H9 (cell line): ENCODE measurements around the gene TMEM202. TPM values are rescaled to one million over a fixed set of nuclear protein-coding genes. Genes with fewer than 3 reads are reported as not detected.
A peak's percentile ranks its signal among the peaks of the same experiment; 100 is the strongest.

ENCODE experiments used
- DNase-seq: peaks from one replicate; pipeline ENCODE4 v3.0.0-alpha.2; 2017
- H2AFZ ChIP-seq: one replicate; pipeline ENCODE4 v1.6.1; 2013; ENCODE audit warnings: mild to moderate bottlenecking, low read length, control low read depth, moderate library complexity
- H2AK5ac ChIP-seq: 2 replicates; pipeline ENCODE4 v1.6.1; 2013; ENCODE audit warnings: low read length, control low read depth, mixed read lengths; ENCODE audit not compliant: insufficient read length
- H2BK120ac ChIP-seq: one replicate; pipeline ENCODE4 v1.6.1; 2013; ENCODE audit warnings: low read depth, mild to moderate bottlenecking, low read length, control low read depth, inconsistent platforms; ENCODE audit not compliant: poor library complexity, severe bottlenecking
- H2BK12ac ChIP-seq: 2 replicates; pipeline ENCODE4 v1.6.1; 2013; ENCODE audit warnings: low read length, control low read depth, mixed read lengths, low read depth; ENCODE audit not compliant: insufficient read length
- H2BK15ac ChIP-seq: 2 replicates; pipeline ENCODE4 v1.6.1; 2013; ENCODE audit warnings: low read depth, low read length, control low read depth
- H2BK20ac ChIP-seq: one replicate; pipeline ENCODE4 v1.6.1; 2013; ENCODE audit warnings: low read depth, mild to moderate bottlenecking, low read length, control low read depth, inconsistent platforms; ENCODE audit not compliant: poor library complexity, severe bottlenecking
- H2BK5ac ChIP-seq: 2 replicates; pipeline ENCODE4 v1.6.1; 2013; ENCODE audit warnings: low read length, control low read depth, mixed read lengths; ENCODE audit not compliant: insufficient read length
- H3K14ac ChIP-seq: 2 replicates; pipeline ENCODE4 v1.6.1; 2013; ENCODE audit warnings: low read length, control low read depth; ENCODE audit not compliant: insufficient read depth
- H3K18ac ChIP-seq: 2 replicates; pipeline ENCODE4 v1.6.1; 2013; ENCODE audit warnings: low read depth, mild to moderate bottlenecking, mixed read lengths, low read length, control low read depth; ENCODE audit not compliant: insufficient read length
- H3K23ac ChIP-seq: 2 replicates; pipeline ENCODE4 v1.6.1; 2013; ENCODE audit warnings: low read length, control low read depth, mixed read lengths, low read depth; ENCODE audit not compliant: insufficient read length
- H3K23me2 ChIP-seq: 2 replicates; pipeline ENCODE4 v1.6.1; 2013; ENCODE audit warnings: low read depth, mild to moderate bottlenecking, mixed read lengths, low read length, control low read depth; ENCODE audit not compliant: insufficient read length, poor library complexity, severe bottlenecking
- H3K27ac ChIP-seq: 2 replicates; pipeline ENCODE4 v1.5.1; 2013; ENCODE audit warnings: low read length, control low read depth, mixed read lengths, low read depth; ENCODE audit not compliant: insufficient read length
- H3K27me3 ChIP-seq: 2 replicates; pipeline ENCODE4 v1.6.1; 2013; ENCODE audit warnings: low read length, control low read depth, inconsistent platforms; ENCODE audit not compliant: insufficient read depth
- H3K4ac ChIP-seq: 2 replicates; pipeline ENCODE4 v1.6.1; 2013; ENCODE audit warnings: low read depth, mild to moderate bottlenecking, control low read depth, inconsistent platforms, low read length, moderate library complexity
- H3K4me1 ChIP-seq: 2 replicates; pipeline ENCODE4 v1.6.1; 2013; ENCODE audit warnings: low read length, control low read depth, inconsistent platforms; ENCODE audit not compliant: insufficient read depth
- H3K4me2 ChIP-seq: 2 replicates; pipeline ENCODE4 v1.6.1; 2013; ENCODE audit warnings: low read length, control low read depth, mixed read lengths; ENCODE audit not compliant: insufficient read length, insufficient read depth
- H3K56ac ChIP-seq: 2 replicates; pipeline ENCODE4 v1.6.1; 2013; ENCODE audit warnings: low read depth, mild to moderate bottlenecking, mixed read lengths, low read length, control low read depth; ENCODE audit not compliant: insufficient read length
- H3K79me1 ChIP-seq: 2 replicates; pipeline ENCODE4 v1.6.1; 2013; ENCODE audit warnings: low read depth, mild to moderate bottlenecking, moderate library complexity, low read length, control low read depth, inconsistent platforms; ENCODE audit not compliant: insufficient read depth, poor library complexity, severe bottlenecking
- H3K79me2 ChIP-seq: 2 replicates; pipeline ENCODE4 v1.6.1; 2013; ENCODE audit warnings: low read length, control low read depth, inconsistent platforms; ENCODE audit not compliant: insufficient read depth
- H3K9ac ChIP-seq: 2 replicates; pipeline ENCODE4 v1.6.1; 2013; ENCODE audit warnings: low read length, control low read depth, mixed read lengths; ENCODE audit not compliant: insufficient read length; ENCODE audit errors: extremely low read depth
- H3K9me3 ChIP-seq: one replicate; pipeline ENCODE4 v1.6.1; 2013; ENCODE audit warnings: low read depth, low read length, inconsistent platforms; ENCODE audit not compliant: control insufficient read depth
- H3T11ph ChIP-seq: one replicate; pipeline ENCODE4 v1.6.1; 2013; ENCODE audit warnings: mild to moderate bottlenecking, low read length, control low read depth, inconsistent platforms
- H4K20me1 ChIP-seq: one replicate; pipeline ENCODE4 v1.6.1; 2013; ENCODE audit not compliant: control insufficient read depth, insufficient read length, insufficient read depth
- H4K5ac ChIP-seq: 2 replicates; pipeline ENCODE4 v1.6.1; 2013; ENCODE audit warnings: low read depth, mild to moderate bottlenecking, mixed read lengths, low read length, control low read depth; ENCODE audit not compliant: insufficient read length
- H4K8ac ChIP-seq: replicated peaks from 2 replicates; pipeline ENCODE4 v1.6.1; 2013; ENCODE audit warnings: low read length, control low read depth, mixed read lengths, low read depth; ENCODE audit not compliant: insufficient read length
- H4K91ac ChIP-seq: 2 replicates; pipeline ENCODE4 v1.6.1; 2013; ENCODE audit warnings: low read depth, mild to moderate bottlenecking, moderate library complexity, mixed read lengths, low read length, control low read depth; ENCODE audit not compliant: insufficient read length
- H3K27ac Mint-ChIP-seq, 3 experiments: 2 replicates in 2 of 3; 3 replicates in 1 of 3; pipeline ENCODE4 v1.8.0; 2020 to 2021; ENCODE audit warnings: mixed read lengths in 3 of 3, mild to moderate bottlenecking in 1 of 3, moderate library complexity in 1 of 3
- H3K27me3 Mint-ChIP-seq: 2 replicates; pipeline ENCODE4 v1.8.0; 2021; ENCODE audit warnings: low read depth, mild to moderate bottlenecking, moderate library complexity, mixed read lengths
- H3K36me3 Mint-ChIP-seq, 3 experiments: 2 replicates in 2 of 3; 3 replicates in 1 of 3; pipeline ENCODE4 v1.8.0; 2020 to 2021; ENCODE audit warnings: low read depth in 3 of 3, mixed read lengths in 3 of 3; ENCODE audit not compliant: insufficient read depth in 1 of 3
- H3K4me1 Mint-ChIP-seq, 2 experiments: 2 replicates each; pipeline ENCODE4 v1.8.0; 2020; ENCODE audit warnings: mixed read lengths in 2 of 2
- H3K4me3 Mint-ChIP-seq, 2 experiments: 2 replicates in 1 of 2; 3 replicates in 1 of 2; pipeline ENCODE4 v1.8.0; 2020 to 2021; ENCODE audit warnings: mild to moderate bottlenecking in 2 of 2, mixed read lengths in 2 of 2, moderate library complexity in 1 of 2
- H3K9me3 Mint-ChIP-seq, 2 experiments: 2 replicates in 1 of 2; 3 replicates in 1 of 2; pipeline ENCODE4 v1.8.0; 2020; ENCODE audit warnings: mild to moderate bottlenecking in 2 of 2, mixed read lengths in 2 of 2, moderate library complexity in 1 of 2
- CTCF ChIP-seq: fragments of 200-600 bp; sonication (generic); conservative IDR thresholded peaks from 3 replicates; pipeline ENCODE4 v1.8.0; 2021; ENCODE audit warnings: antibody characterized with exemption, mild to moderate bottlenecking
- WGBS: extraction: QIAGEN DNeasy Blood & Tissue Kit; methylation state at CpG from one replicate; pipeline ENCODE4 v1.1.7; 2013; ENCODE audit warnings: missing lambda C conversion rate, low lambda C conversion rate, mixed read lengths; ENCODE audit not compliant: insufficient read length; ENCODE audit errors: extremely low coverage; 5-methylcytosine and 5-hydroxymethylcytosine counted together
- total RNA-seq: library from RNA; stranded (reverse); gene quantifications from 2 replicates; pipeline ENCODE4 v1.2.1, GENCODE V29; 2021

The TMEM202 gene
- total RNA-seq, 1 experiment from 2014 or later: not detected

GRCh38 chr15:72375846-72376581 is 22.1 kb upstream of the TMEM202 start, which contains the start of gene HEXA:
Gene HEXA, minus strand, starts transcription at chr15:72376014. Its CDS starts 42 bp downstream, at chr15:72375972.
- H3K4me2 ChIP-seq: peak within 1 kb of the TSS; percentile 85
- WGBS: no CpG with 5 or more reads among the region's 50 CpGs
- 0 out of 7 replicates have a peak, but pooled peaks cover 0 to 1% (median 0%) of the 10 kb centered on the region in 3 experiments for H3K36me3 Mint-ChIP-seq
- peak within 1 kb of the TSS; percentile 71 for H4K91ac ChIP-seq
- no peaks in the 10 kb centered on the region for H3K9me3 ChIP-seq
- H2BK120ac ChIP-seq: no peak within 1 kb of the TSS
- H3K23me2 ChIP-seq: peaks cover 13% of the 10 kb centered on the region
- H3K4ac ChIP-seq: no peak within 1 kb of the TSS
- peak within 1 kb of the TSS; percentile 88 for H3K9ac ChIP-seq
- peak within 1 kb of the TSS; percentile 55; the same call in 1 of the 2 replicates for H3K14ac ChIP-seq
- peak within 1 kb of the TSS; percentile 83 to 99 (median 98) for H3K27ac Mint-ChIP-seq
- peaks cover 2% of the 10 kb centered on the region for H4K20me1 ChIP-seq
- H3K79me1 ChIP-seq: peaks cover 8% of the 10 kb centered on the region
- H3T11ph ChIP-seq: no peak within 1 kb of the TSS
- no peaks in the 10 kb centered on the region for H3K27me3 ChIP-seq
- H3K4me1 Mint-ChIP-seq: peaks cover 18 to 20% of the 10 kb centered on the region in 2 experiments
- H4K5ac ChIP-seq: peak within 1 kb of the TSS; percentile 55
- H3K18ac ChIP-seq: peak within 1 kb of the TSS; percentile 67
- H2BK12ac ChIP-seq: no peak within 1 kb of the TSS
- TF ChIP-seq CTCF: no peak
- H2BK5ac ChIP-seq: no peak within 1 kb of the TSS
- H2AFZ ChIP-seq: peak within 1 kb of the TSS; percentile 19
- H3K27me3 Mint-ChIP-seq: peaks cover 6% of the 10 kb centered on the region; the same call in 1 of the 2 replicates
- no peaks in the 10 kb centered on the region; a peak in 1 of 5 replicates for H3K9me3 Mint-ChIP-seq
- peaks cover 3% of the 10 kb centered on the region; the same call in 1 of the 2 replicates for H3K79me2 ChIP-seq
- DNase-seq: peak; percentile 99
- no peak within 1 kb of the TSS for H2AK5ac ChIP-seq
- H3K4me3 Mint-ChIP-seq: peak within 1 kb of the TSS; percentile 91 to 95
- H2BK15ac ChIP-seq: no peak within 1 kb of the TSS
- no peaks in the 10 kb centered on the region for H3K4me1 ChIP-seq
- H3K23ac ChIP-seq: no peak within 1 kb of the TSS
- H4K8ac ChIP-seq: peak within 1 kb of the TSS; percentile 23
- no peak within 1 kb of the TSS for H3K56ac ChIP-seq
- H2BK20ac ChIP-seq: no peak within 1 kb of the TSS
- no peak within 1 kb of the TSS for H3K27ac ChIP-seq
